Adipocyte (in vitro differentiated cells): Measurements from ENCODE around the gene RHOT1.
A peak's percentile ranks its signal among the peaks of the same experiment; 100 is the strongest.

Experiments used
- DNase-seq: peaks from one replicate; pipeline ENCODE4 v3.0.0-alpha.2; 2015; ENCODE audit warnings: low read depth
- H3K27me3 ChIP-seq: replicated peaks from 2 replicates; pipeline ENCODE4 v1.7.0; 2013; ENCODE audit warnings: mild to moderate bottlenecking, low read length, moderate library complexity; ENCODE audit not compliant: control insufficient read depth, insufficient read depth
- H3K36me3 ChIP-seq: 2 replicates; pipeline ENCODE4 v1.7.0; 2013; ENCODE audit warnings: low read length, mild to moderate bottlenecking, moderate library complexity; ENCODE audit not compliant: control insufficient read depth, insufficient read depth, severe bottlenecking
- H3K4me1 ChIP-seq: 2 replicates; pipeline ENCODE4 v1.7.0; 2013; ENCODE audit warnings: mild to moderate bottlenecking, low read length, moderate library complexity; ENCODE audit not compliant: control insufficient read depth, insufficient read depth
- H3K4me3 ChIP-seq: 2 replicates; pipeline ENCODE4 v1.7.0; 2013; ENCODE audit warnings: mild to moderate bottlenecking, low read length, moderate library complexity
- H3K9ac ChIP-seq: 2 replicates; pipeline ENCODE4 v1.7.0; 2013; ENCODE audit warnings: mild to moderate bottlenecking, low read length, moderate library complexity
- H3K9me3 ChIP-seq: 2 replicates; pipeline ENCODE4 v1.7.0; 2013; ENCODE audit warnings: mild to moderate bottlenecking, low read length, moderate library complexity; ENCODE audit not compliant: control insufficient read depth

Gene RHOT1

DNA sequence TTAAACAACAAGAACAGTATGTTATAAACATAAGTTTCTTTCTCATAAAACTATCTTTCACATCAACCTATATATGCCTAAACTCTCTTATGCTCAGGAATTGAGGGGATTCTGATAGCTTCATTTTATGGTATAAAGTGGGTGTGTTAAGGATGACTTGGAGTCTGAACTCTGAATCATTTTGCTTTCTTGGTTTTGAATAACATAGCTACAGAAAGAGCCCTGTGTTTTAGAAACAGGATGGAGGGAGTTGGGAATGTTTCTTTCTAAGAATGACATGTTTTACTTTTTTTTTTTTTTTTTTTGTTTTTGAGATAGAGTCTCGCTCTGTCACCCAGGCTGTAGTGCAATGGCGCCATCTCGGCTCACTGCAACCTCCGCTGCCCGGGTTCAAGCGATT lies 50.1 kb downstream of the RHOT1 start:
- H3K4me3 ChIP-seq, result no peak overlapping the region
- no peak overlapping the region for H3K9ac ChIP-seq
- no peaks in the 10 kb centered on the region for H3K9me3 ChIP-seq
- H3K4me1 ChIP-seq, result peaks cover 15% of the 10 kb centered on the region
- peaks cover 46% of the 10 kb centered on the region for H3K36me3 ChIP-seq
- no peaks in the 10 kb centered on the region for H3K27me3 ChIP-seq
- DNase-seq, result peak; percentile 38

DNA sequence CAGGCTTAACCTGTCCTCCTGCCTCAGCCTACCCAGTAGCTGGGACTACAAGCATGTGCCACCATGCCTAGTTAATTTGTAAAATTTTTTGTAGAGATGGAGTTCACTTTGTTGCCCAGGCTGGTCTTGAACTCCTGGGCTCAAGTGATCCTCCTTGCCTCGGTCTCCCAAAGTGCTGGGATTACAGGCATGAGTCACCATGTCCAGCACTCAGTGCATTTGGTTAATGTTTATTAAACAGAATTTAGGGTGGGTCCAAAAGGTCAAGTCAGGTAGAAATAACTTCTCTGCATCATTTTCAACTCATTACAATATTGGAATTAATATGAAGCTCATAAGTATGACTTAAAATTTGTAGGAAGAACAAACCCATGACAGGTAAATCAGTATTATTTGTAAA lies 55.7 kb downstream of the RHOT1 start:
- no peaks in the 10 kb centered on the region for H3K27me3 ChIP-seq
- H3K9me3 ChIP-seq, result no peaks in the 10 kb centered on the region
- peaks cover 84% of the 10 kb centered on the region for H3K36me3 ChIP-seq
- DNase-seq, result no peak
- no peak overlapping the region for H3K4me3 ChIP-seq
- no peaks in the 10 kb centered on the region for H3K4me1 ChIP-seq
- H3K9ac ChIP-seq, result no peak overlapping the region

DNA sequence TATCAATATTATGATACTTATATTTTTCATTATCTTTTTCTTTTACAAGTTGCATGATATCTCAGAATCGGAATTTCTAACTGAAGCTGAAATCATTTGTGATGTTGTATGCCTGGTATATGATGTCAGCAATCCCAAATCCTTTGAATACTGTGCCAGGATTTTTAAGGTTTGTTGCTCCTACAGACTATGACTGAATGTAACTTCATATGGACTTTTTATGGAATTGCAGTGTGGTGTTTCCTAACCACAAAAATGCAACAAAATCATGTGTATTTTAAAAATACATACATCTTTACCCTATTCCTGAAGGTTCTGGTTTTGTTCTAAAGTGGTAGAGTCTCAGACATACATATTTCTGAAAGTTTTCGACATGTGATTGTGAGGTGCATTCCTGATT lies 64.6 kb downstream of the RHOT1 start:
- no peak overlapping the region for H3K4me3 ChIP-seq
- peak; percentile 53 for DNase-seq

DNA sequence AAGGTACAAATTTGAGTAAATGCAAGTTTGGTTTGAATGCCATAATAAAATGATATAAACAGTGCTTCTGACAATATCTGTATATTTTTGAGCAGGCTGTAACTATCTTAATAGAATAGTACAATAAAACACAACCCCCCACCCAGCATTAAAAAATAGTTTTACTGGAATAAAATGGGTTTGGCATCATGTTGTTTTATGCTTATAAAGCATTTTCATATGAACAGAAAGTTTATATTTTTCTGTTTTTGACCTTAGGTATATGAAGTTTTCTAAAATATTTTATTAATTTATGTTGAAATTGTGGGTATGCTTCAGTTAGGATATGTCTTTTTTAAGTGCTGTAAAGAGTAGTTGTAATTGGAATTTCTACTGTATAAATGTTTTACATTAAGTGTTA lies 66.1 kb downstream of the RHOT1 start:
- DNase-seq, result no peak
- H3K4me3 ChIP-seq, result no peak overlapping the region
- H3K27me3 ChIP-seq, result no peaks in the 10 kb centered on the region
- H3K36me3 ChIP-seq, result peaks cover 70% of the 10 kb centered on the region
- no peak overlapping the region for H3K9ac ChIP-seq
- no peaks in the 10 kb centered on the region for H3K9me3 ChIP-seq
- H3K4me1 ChIP-seq, result no peaks in the 10 kb centered on the region

More for the DNA sequence above, 64.6 kb downstream of the RHOT1 start:
- no peak overlapping the region for H3K9ac ChIP-seq
- H3K27me3 ChIP-seq, result no peaks in the 10 kb centered on the region
- H3K4me1 ChIP-seq, result no peaks in the 10 kb centered on the region
- peaks cover 68% of the 10 kb centered on the region for H3K36me3 ChIP-seq
- no peaks in the 10 kb centered on the region for H3K9me3 ChIP-seq

DNA sequence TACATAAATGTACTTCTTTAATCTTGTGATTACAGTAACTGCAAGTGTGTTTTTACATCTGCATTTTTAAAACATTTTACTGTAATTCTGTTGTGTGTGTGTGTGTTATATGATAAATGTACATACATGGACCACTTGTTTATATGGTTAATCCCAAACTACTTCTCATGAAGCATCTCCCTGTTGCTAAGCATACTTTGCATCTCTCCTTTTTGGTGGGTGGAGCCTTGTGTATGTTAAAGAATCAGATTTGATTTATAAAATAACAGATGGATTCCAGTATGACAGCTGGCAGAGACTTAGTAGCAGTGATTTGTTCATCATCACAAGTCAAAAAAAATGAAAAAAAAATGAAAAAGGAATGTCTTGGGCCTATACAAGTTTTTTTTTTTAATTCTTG lies 67.3 kb downstream of the RHOT1 start:
- Histone ChIP-seq H3K4me1 (no peaks in the 10 kb centered on the region), H3K9me3 (no peaks in the 10 kb centered on the region), H3K4me3 (no peak overlapping the region), H3K36me3 (peaks cover 76% of the 10 kb centered on the region), H3K9ac (no peak overlapping the region), H3K27me3 (no peaks in the 10 kb centered on the region)
- DNase-seq, result no peak

DNA sequence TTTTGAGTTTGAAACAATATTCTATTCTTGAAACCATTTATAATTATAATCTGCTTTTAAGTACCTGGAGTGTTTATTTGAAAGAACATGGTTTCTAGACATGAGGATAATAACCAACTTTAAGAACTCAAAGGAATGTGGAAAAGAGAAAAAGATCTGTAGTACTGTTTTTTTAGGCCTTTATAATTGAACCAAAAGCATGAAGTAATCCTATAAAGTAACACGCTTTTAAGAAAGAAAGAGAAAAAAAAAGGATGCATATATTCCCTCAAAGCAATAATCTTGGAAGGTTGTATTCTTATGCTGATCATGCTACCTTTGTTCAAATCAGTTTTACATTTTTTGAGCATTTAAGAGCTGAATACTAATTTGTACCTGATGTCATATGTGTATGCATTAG lies 69.4 kb downstream of the RHOT1 start:
- no peak overlapping the region for H3K4me3 ChIP-seq
- no peak for DNase-seq
- H3K9ac ChIP-seq, result no peak overlapping the region
- no peaks in the 10 kb centered on the region for H3K27me3 ChIP-seq
- no peaks in the 10 kb centered on the region for H3K4me1 ChIP-seq
- no peaks in the 10 kb centered on the region for H3K9me3 ChIP-seq
- H3K36me3 ChIP-seq, result peaks cover 71% of the 10 kb centered on the region

DNA sequence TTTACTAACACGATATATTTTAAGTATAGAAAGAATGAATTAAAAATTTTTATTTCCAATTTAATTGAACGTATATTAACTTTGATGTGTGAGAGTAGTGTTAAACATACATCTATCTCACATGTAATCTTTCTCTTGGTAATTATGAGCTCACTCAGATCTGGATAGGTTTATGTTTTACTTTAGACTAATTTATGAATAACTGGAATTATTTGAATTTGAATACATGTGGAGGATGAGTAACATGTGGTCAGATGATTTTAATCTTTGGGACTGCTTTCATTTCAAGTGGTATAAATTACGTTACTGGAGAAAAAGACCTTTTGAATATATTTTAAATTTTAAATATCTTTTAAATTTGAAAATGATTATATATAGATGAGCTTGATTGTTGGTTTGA lies 73.4 kb downstream of the RHOT1 start:
- H3K9ac ChIP-seq, result no peak overlapping the region
- peaks cover 36% of the 10 kb centered on the region for H3K36me3 ChIP-seq
- no peaks in the 10 kb centered on the region for H3K27me3 ChIP-seq
- DNase-seq, result no peak
- no peak overlapping the region for H3K4me3 ChIP-seq
- H3K4me1 ChIP-seq, result no peaks in the 10 kb centered on the region
- H3K9me3 ChIP-seq, result no peaks in the 10 kb centered on the region

DNA sequence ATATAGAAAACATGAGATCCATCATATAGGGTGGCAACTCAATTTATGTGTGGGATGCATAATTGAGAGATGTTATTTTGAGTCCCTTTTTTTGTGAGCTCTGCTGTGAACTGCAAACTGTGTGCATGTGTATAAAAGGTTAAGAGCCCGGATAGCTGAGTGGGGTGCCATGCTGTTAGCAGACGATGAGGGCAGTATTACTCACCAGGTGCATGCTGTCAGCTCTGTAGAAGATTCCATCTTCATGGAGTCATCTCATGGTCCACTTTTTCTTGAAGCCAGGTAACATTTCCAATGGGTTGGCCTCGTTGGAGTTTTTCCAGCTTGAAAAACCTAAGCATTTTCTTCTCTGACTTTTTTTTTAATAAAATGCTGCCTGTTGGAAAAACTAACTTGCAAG lies 80.3 kb downstream of the RHOT1 start:
- no peak for DNase-seq
- no peaks in the 10 kb centered on the region for H3K27me3 ChIP-seq
- no peaks in the 10 kb centered on the region for H3K9me3 ChIP-seq
- no peak overlapping the region for H3K4me3 ChIP-seq
- H3K4me1 ChIP-seq, result no peaks in the 10 kb centered on the region
- H3K9ac ChIP-seq, result no peak overlapping the region
- peaks cover 20% of the 10 kb centered on the region for H3K36me3 ChIP-seq

DNA sequence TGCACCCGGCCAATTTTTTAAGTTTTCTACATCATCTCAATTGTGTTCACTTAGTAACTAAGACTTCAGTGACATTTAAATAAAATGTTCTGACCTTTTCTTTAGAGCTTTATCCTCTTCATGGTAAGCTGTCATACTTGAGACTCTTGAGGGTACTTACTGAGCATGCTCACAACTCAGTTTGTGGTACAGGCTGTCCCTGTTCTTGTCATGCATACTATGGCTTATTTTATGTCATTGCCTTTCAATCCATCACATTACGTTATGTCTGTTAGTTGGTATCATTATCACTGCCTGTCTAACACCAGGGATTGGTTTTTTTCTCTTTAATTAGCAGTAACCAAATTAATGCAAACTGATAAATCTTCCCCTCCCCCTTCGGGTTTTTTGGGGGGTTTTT lies 81.4 kb downstream of the RHOT1 start:
- peaks cover 20% of the 10 kb centered on the region for H3K36me3 ChIP-seq
- H3K27me3 ChIP-seq, result no peaks in the 10 kb centered on the region
- DNase-seq, result no peak
- H3K9ac ChIP-seq, result no peak overlapping the region
- H3K4me1 ChIP-seq, result no peaks in the 10 kb centered on the region
- H3K9me3 ChIP-seq, result no peaks in the 10 kb centered on the region
- H3K4me3 ChIP-seq, result no peak overlapping the region

DNA sequence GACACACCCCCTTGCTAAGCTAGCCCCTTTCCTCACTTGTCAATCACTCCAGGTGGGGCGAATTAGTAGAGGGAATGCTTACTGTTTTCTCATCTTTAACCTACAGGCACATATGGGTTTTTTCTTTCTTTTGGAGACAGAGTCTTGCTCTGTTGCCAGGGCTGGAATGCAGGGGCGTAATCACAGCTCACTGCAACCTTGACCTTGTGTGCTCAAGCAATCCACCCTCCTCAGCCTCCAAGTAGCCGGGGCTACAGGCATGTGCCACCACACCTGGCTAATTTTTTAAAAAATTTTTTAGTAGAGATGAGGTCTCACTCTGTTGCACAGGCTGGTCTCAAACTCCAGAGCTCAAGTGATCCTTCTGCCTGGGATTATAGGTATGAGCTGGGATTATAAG lies 84.6 kb downstream of the RHOT1 start:
- Histone ChIP-seq H3K27me3 (no peaks in the 10 kb centered on the region), H3K9ac (no peak overlapping the region), H3K36me3 (peaks cover 11% of the 10 kb centered on the region), H3K4me3 (no peak overlapping the region), H3K4me1 (no peaks in the 10 kb centered on the region), H3K9me3 (no peaks in the 10 kb centered on the region)
- DNase-seq, result no peak

DNA sequence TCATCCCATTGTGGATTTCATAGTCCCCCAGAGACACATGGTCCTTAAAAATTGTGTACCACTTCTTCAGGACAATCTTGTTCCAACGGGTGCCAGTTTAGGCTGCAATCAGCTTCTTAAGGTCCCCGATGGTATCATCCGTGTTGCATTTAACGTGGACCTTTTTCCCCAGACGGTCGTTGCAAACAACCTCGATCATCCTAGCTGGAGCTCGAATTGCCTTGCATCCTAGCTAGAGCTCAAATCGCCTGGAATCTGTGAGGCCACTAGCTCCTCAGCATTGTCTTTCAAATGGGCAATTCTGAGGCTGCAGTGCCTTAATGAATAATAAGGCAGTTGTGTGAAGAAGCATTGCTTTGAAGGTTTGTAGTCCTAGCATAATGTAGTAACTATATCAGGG lies 85.6 kb downstream of the RHOT1 start:
- Histone ChIP-seq H3K36me3 (peaks cover 11% of the 10 kb centered on the region), H3K9ac (no peak overlapping the region), H3K4me1 (no peaks in the 10 kb centered on the region), H3K4me3 (no peak overlapping the region), H3K9me3 (no peaks in the 10 kb centered on the region), H3K27me3 (no peaks in the 10 kb centered on the region)
- DNase-seq, result no peak

DNA sequence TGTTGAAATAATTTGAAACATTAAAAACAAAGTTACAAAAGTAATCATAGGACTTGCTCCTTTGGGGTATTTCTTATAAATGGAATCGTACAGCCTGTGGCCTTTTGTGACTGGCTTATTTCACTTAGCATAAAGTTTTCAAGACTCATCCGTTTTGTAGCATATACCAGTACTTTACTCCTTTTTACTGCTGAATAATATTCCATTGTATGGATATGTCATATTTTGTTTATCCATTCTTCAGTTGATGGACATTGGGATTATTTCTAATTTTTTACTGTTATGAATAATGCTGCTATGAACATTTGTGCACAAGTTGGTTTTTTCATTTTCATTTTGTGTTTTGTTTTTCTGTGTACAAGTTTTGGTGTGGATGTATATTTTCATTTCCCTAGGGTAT lies 93.3 kb downstream of the RHOT1 start:
- no peaks in the 10 kb centered on the region for H3K36me3 ChIP-seq
- DNase-seq, result no peak
- H3K27me3 ChIP-seq, result no peaks in the 10 kb centered on the region
- H3K4me1 ChIP-seq, result peaks cover 13% of the 10 kb centered on the region
- no peaks in the 10 kb centered on the region for H3K9me3 ChIP-seq
- H3K4me3 ChIP-seq, result no peak overlapping the region
- no peak overlapping the region for H3K9ac ChIP-seq
